Pancreas (tissue), 10 donors: ENCODE data around the gene CAPS2. TPM values are rescaled to one million over a fixed set of nuclear protein-coding genes. Genes with fewer than 3 reads are reported as not detected.
A peak's percentile ranks its signal among the peaks of the same experiment; 100 is the strongest.

Experiments
- ATAC-seq, 4 donors: fragments of 200-7000 bp; cut with Tn5 transposase; one replicate each; pipeline versions ENCODE4 v1.8.0 to v1.9.1; 2020; ENCODE audit warnings: mild to moderate bottlenecking in 4 of 4, moderate library complexity in 4 of 4
- DNase-seq, 6 donors: peaks; one replicate each; pipeline ENCODE4 v3.0.0-alpha.2; 2020
- FAIRE-seq: peaks from 2 replicates; lab custom pipeline; 2012; peaks lifted over from hg19 to GRCh38; lab: Jason Lieb, UNC
- H3K27ac ChIP-seq, 4 donors: fragments of 200-600 bp; sonication (generic); 1 replicate in 3 of 4; 2 replicates in 1 of 4; pipeline versions ENCODE4 v1.5.0 to v1.8.0; 2020
- H3K27me3 ChIP-seq, 4 donors: fragments of 200-600 bp; one replicate each; pipeline ENCODE4 v1.8.0; 2021
- H3K36me3 ChIP-seq, 3 donors: fragments of 200-600 bp; sonication (generic) in 1 of 3; one replicate each; pipeline versions ENCODE4 v1.5.0 to v1.8.0; 2020 to 2021
- H3K4me1 ChIP-seq, 3 donors: fragments of 200-600 bp; one replicate each; pipeline ENCODE4 v1.8.0; 2021
- H3K4me3 ChIP-seq, 4 donors: fragments of 200-600 bp; sonication (generic) in 2 of 4; one replicate each; pipeline versions ENCODE4 v1.5.0 to v1.8.0; 2020 to 2021
- H3K9me3 ChIP-seq, 4 donors: fragments of 200-600 bp; one replicate each; pipeline ENCODE4 v1.8.0; 2021
- WGBS, 2 donors: extraction: QIAGEN DNeasy Blood & Tissue Kit; methylation state at CpG; one replicate each; pipeline ENCODE4 v1.1.7; 2013; 5-methylcytosine and 5-hydroxymethylcytosine counted together
- intact Hi-C, 3 donors: fragments of 100-400 bp; cut with DNase I; formaldehyde crosslinking; loops; one replicate each; pipeline versions ENCODE4 v1.11.1 to v1.14.2; 2022
- polyA plus RNA-seq, 2 donors: library from polyadenylated mRNA; stranded (reverse); fragments of 200-250 nt; gene quantifications; one replicate each; pipeline ENCODE4 v1.2.3, GENCODE V29; 2013
- total RNA-seq, 6 donors: library from RNA; stranded (reverse); fragmentation: NEBNext Ultra II Directional in 4 of 6; extraction: Animal tissue kit (Norgen Biotek cat#: 25700) in 4 of 6; gene quantifications; one replicate each; pipeline versions ENCODE4 v1.2.1 to v1.2.4, GENCODE V29; 2021 to 2023
- TF ChIP-seq, protein P1 (sequence below), 4 donors: fragments of 200-600 bp; sonication (generic) in 3 of 4; IDR thresholded peaks; one replicate each; pipeline versions ENCODE4 v1.5.0 to v1.8.0; 2021; ENCODE audit warnings: antibody characterized with exemption in 4 of 4
- donor health status: healthy with polysubstance abuse.
- donor health status: DM: no; HTN: no; CAD: no; lungs with moderate emphysema.
- donor health status: DM: no; HTN: no; CAD: no.
- donor health status: control.
- donor health status: control.
- donor health status: Bipolar disorder and iron deficiency.
- donor health status: DM: yes; HTN: yes; CAD: no.
- donor health status: DM: no; HTN: no; CAD: no.
- donor health status: DM: no; HTN: no; CAD: no.
- donor health status: DM: yes; HTN: yes; CAD: no.

CAPS2 gene
- total RNA-seq (1 to 10 TPM; 1.8 to 5.7 (median 3.0) TPM), polyA plus RNA-seq (1 to 10 TPM; 1.7 to 3.9 TPM)

GRCh38 chr12:75329918-75330826, at the start of gene CAPS2:
CAPS2 (minus strand) TSS chr12:75330324; CDS start chr12:75326498, 3,826 bp downstream.
- Histone ChIP-seq H3K36me3 (no peaks in the 10 kb centered on the region), H3K9me3 (no peaks in the 10 kb centered on the region), H3K4me1 (no peaks in the 10 kb centered on the region), H3K27ac (peak within 1 kb of the TSS in 3 of 4 donors; percentile 20 to 53 (median 33)), H3K27me3 (peaks cover 0 to 1% (median 0%) of the 10 kb centered on the region in 4 donors), H3K4me3 (peak within 1 kb of the TSS; percentile 46 to 59 (median 54))
- ATAC-seq = peak; percentile 97 to 99 (median 98)
- TF ChIP-seq, protein P1, sequence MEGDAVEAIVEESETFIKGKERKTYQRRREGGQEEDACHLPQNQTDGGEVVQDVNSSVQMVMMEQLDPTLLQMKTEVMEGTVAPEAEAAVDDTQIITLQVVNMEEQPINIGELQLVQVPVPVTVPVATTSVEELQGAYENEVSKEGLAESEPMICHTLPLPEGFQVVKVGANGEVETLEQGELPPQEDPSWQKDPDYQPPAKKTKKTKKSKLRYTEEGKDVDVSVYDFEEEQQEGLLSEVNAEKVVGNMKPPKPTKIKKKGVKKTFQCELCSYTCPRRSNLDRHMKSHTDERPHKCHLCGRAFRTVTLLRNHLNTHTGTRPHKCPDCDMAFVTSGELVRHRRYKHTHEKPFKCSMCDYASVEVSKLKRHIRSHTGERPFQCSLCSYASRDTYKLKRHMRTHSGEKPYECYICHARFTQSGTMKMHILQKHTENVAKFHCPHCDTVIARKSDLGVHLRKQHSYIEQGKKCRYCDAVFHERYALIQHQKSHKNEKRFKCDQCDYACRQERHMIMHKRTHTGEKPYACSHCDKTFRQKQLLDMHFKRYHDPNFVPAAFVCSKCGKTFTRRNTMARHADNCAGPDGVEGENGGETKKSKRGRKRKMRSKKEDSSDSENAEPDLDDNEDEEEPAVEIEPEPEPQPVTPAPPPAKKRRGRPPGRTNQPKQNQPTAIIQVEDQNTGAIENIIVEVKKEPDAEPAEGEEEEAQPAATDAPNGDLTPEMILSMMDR (IDR thresholded peaks at IDR 0.05) = no peak
- intact Hi-C loops = no loop called here
- peak; percentile 80 to 92 (median 82) for DNase-seq
- FAIRE-seq = no peak
- WGBS, 2 donors = 3% methylated on average over 40 of the region's 40 CpGs

GRCh38 chr12:75378354-75378753, 48.2 kb upstream of the CAPS2 start:
- WGBS, 2 donors = 95 to 100% methylated on average over 1 of the region's 1 CpG
- Histone ChIP-seq H3K9me3 (no peaks in the 10 kb centered on the region), H3K27ac (no peak overlapping the region), H3K27me3 (no peaks in the 10 kb centered on the region), H3K36me3 (no peaks in the 10 kb centered on the region), H3K4me1 (no peaks in the 10 kb centered on the region), H3K4me3 (no peak overlapping the region)
- no peak for FAIRE-seq
- DNase-seq = no peak
- TF ChIP-seq, protein P1 (IDR thresholded peaks at IDR 0.05) = no peak
- no peak for ATAC-seq
- intact Hi-C loops = no loop called here

GRCh38 chr12:75374971-75375370, 44.8 kb upstream of the CAPS2 start:
- TF ChIP-seq, protein P1 (IDR thresholded peaks at IDR 0.05) = no peak
- intact Hi-C loops = no loop called here
- H3K9me3 ChIP-seq = no peaks in the 10 kb centered on the region
- 94 to 95% methylated on average over 2 of the region's 2 CpGs for WGBS, 2 donors
- H3K4me3 ChIP-seq = no peak overlapping the region
- ATAC-seq (no peak), FAIRE-seq (no peak), DNase-seq (no peak)
- H3K36me3 ChIP-seq = no peaks in the 10 kb centered on the region
- H3K4me1 ChIP-seq = no peaks in the 10 kb centered on the region
- no peaks in the 10 kb centered on the region for H3K27me3 ChIP-seq
- no peak overlapping the region for H3K27ac ChIP-seq

DNA sequence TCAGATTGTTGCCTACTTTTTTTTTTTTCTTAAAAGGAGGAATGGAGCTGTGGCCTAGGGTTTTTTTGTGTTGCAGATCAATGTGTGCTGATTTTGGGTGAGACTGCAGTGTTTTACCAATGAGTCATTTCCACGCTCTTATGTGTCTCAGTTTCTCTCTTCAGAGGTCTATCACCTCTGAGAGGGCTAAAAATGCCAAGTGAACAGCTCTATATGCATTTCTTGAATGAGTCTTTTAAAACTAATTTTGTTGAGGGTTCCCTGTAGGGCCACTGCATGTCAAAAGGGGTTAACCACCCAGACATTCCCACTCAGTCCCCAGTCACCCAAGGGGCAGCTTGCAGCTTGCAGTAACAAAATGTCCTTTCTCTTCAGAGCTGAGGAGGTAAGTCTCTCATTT, 36.5 kb upstream of the CAPS2 start:
- no peak overlapping the region for H3K4me3 ChIP-seq
- H3K4me1 ChIP-seq = no peaks in the 10 kb centered on the region
- H3K36me3 ChIP-seq = no peaks in the 10 kb centered on the region
- no peak for ATAC-seq
- FAIRE-seq = no peak
- H3K27me3 ChIP-seq = no peaks in the 10 kb centered on the region
- H3K27ac ChIP-seq = no peak overlapping the region
- WGBS, 2 donors = 95 to 100% methylated on average over 1 of the region's 1 CpG
- no peaks in the 10 kb centered on the region for H3K9me3 ChIP-seq
- no peak for DNase-seq
- TF ChIP-seq, protein P1 (IDR thresholded peaks at IDR 0.05) = no peak
- intact Hi-C loops = no loop called here

GRCh38 chr12:75364919-75365318, 34.8 kb upstream of the CAPS2 start:
- FAIRE-seq (no peak), DNase-seq (no peak), ATAC-seq (no peak)
- intact Hi-C loops = no loop called here
- Histone ChIP-seq H3K27ac (no peak overlapping the region), H3K4me1 (no peaks in the 10 kb centered on the region), H3K27me3 (no peaks in the 10 kb centered on the region), H3K36me3 (no peaks in the 10 kb centered on the region), H3K9me3 (no peaks in the 10 kb centered on the region), H3K4me3 (no peak overlapping the region)
- TF ChIP-seq, protein P1 (IDR thresholded peaks at IDR 0.05) = no peak
